ENCODE data around the gene ZNRF1.

Gene ZNRF1

GRCh38 chr16:75074920-75075687 lies 76.3 kb downstream of the ZNRF1 start:
- no peaks in the 10 kb centered on the region for H3K27me3 ChIP-seq (ENCODE audit: low read depth)
- no peaks in the 10 kb centered on the region for H3K36me3 ChIP-seq (replicated peaks)
- DNase-seq (ENCODE audit: low spot score in 2 of 2), result no peak
- H3K4me1 ChIP-seq, result peaks cover 4% of the 10 kb centered on the region; the same call in 1 of the 2 replicates
- H3K4me3 ChIP-seq, result no peak overlapping the region
- H3K9me3 ChIP-seq, result no peaks in the 10 kb centered on the region
- in situ Hi-C loops (cut with MboI; ENCODE audit: low sequenced_read_pairs), result no loop called here

- Histone ChIP-seq H3K9me3 (no peaks in the 10 kb centered on the region), H3K4me3 (no peak overlapping the region), H3K36me3 (replicated peaks) (no peaks in the 10 kb centered on the region), H3K4me1 (no peaks in the 10 kb centered on the region), H3K27me3 (ENCODE audit: low read depth) (no peaks in the 10 kb centered on the region)
- in situ Hi-C loops (cut with MboI; ENCODE audit: low sequenced_read_pairs), result no loop called here
- DNase-seq (ENCODE audit: low spot score in 2 of 2), result no peak
Observed at GRCh38 chr16:75075688-75076268, 77.0 kb downstream of the ZNRF1 start.

- DNase-seq (ENCODE audit: low spot score in 2 of 2), result no peak
- no peak overlapping the region for H3K4me3 ChIP-seq
- H3K9me3 ChIP-seq, result no peaks in the 10 kb centered on the region
- no peaks in the 10 kb centered on the region; the same call in 1 of the 2 replicates for H3K4me1 ChIP-seq
- in situ Hi-C loops (cut with MboI; ENCODE audit: low sequenced_read_pairs), result no loop called here
- H3K27me3 ChIP-seq (ENCODE audit: low read depth), result no peaks in the 10 kb centered on the region
- no peaks in the 10 kb centered on the region for H3K36me3 ChIP-seq (replicated peaks)
Observed at GRCh38 chr16:75078886-75079285, 80.1 kb downstream of the ZNRF1 start.

GRCh38 chr16:75079346-75079926 lies 80.6 kb downstream of the ZNRF1 start:
- Histone ChIP-seq H3K9me3 (no peaks in the 10 kb centered on the region), H3K27me3 (ENCODE audit: low read depth) (no peaks in the 10 kb centered on the region), H3K4me3 (no peak overlapping the region), H3K4me1 (no peaks in the 10 kb centered on the region; the same call in 1 of the 2 replicates), H3K36me3 (replicated peaks) (no peaks in the 10 kb centered on the region)
- in situ Hi-C loops (cut with MboI; ENCODE audit: low sequenced_read_pairs), result no loop called here
- DNase-seq (ENCODE audit: low spot score in 2 of 2), result no peak

GRCh38 chr16:75080205-75081029 lies 81.6 kb downstream of the ZNRF1 start:
- no peak overlapping the region for H3K4me3 ChIP-seq

GRCh38 chr16:75081179-75081859 lies 82.5 kb downstream of the ZNRF1 start:
- in situ Hi-C loops (cut with MboI; ENCODE audit: low sequenced_read_pairs), result no loop called here
- Histone ChIP-seq H3K4me1 (no peaks in the 10 kb centered on the region; the same call in 1 of the 2 replicates), H3K9me3 (no peaks in the 10 kb centered on the region), H3K4me3 (no peak overlapping the region), H3K36me3 (replicated peaks) (no peaks in the 10 kb centered on the region), H3K27me3 (ENCODE audit: low read depth) (no peaks in the 10 kb centered on the region)
- DNase-seq (ENCODE audit: low spot score in 2 of 2), result no peak

More at GRCh38 chr16:75080205-75081029, 81.6 kb downstream of the ZNRF1 start:
- Histone ChIP-seq H3K27me3 (ENCODE audit: low read depth) (no peaks in the 10 kb centered on the region), H3K36me3 (replicated peaks) (no peaks in the 10 kb centered on the region), H3K9me3 (no peaks in the 10 kb centered on the region), H3K4me1 (no peaks in the 10 kb centered on the region; the same call in 1 of the 2 replicates)
- DNase-seq (ENCODE audit: low spot score in 2 of 2), result no peak
- in situ Hi-C loops (cut with MboI; ENCODE audit: low sequenced_read_pairs), result no loop called here

GRCh38 chr16:75083813-75084212 lies 85.0 kb downstream of the ZNRF1 start:
- DNase-seq (ENCODE audit: low spot score in 2 of 2), result no peak
- H3K36me3 ChIP-seq (replicated peaks), result no peaks in the 10 kb centered on the region
- no peaks in the 10 kb centered on the region for H3K27me3 ChIP-seq (ENCODE audit: low read depth)
- no peaks in the 10 kb centered on the region for H3K9me3 ChIP-seq
- H3K4me3 ChIP-seq, result no peak overlapping the region
- H3K4me1 ChIP-seq, result no peaks in the 10 kb centered on the region; the same call in 1 of the 2 replicates
- in situ Hi-C loops (cut with MboI; ENCODE audit: low sequenced_read_pairs), result no loop called here

- Histone ChIP-seq H3K9me3 (no peaks in the 10 kb centered on the region), H3K36me3 (replicated peaks) (no peaks in the 10 kb centered on the region), H3K4me3 (no peak overlapping the region), H3K27me3 (ENCODE audit: low read depth) (no peaks in the 10 kb centered on the region), H3K4me1 (no peaks in the 10 kb centered on the region; the same call in 1 of the 2 replicates)
- DNase-seq (ENCODE audit: low spot score in 2 of 2), result no peak
- in situ Hi-C loops (cut with MboI; ENCODE audit: low sequenced_read_pairs), result no loop called here
Observed at GRCh38 chr16:75085556-75085955, 86.7 kb downstream of the ZNRF1 start.

- Histone ChIP-seq H3K9me3 (no peaks in the 10 kb centered on the region), H3K4me3 (no peak overlapping the region), H3K27me3 (ENCODE audit: low read depth) (no peaks in the 10 kb centered on the region), H3K36me3 (replicated peaks) (no peaks in the 10 kb centered on the region), H3K4me1 (no peaks in the 10 kb centered on the region; the same call in 1 of the 2 replicates)
- in situ Hi-C loops (cut with MboI; ENCODE audit: low sequenced_read_pairs), result no loop called here
- no peak for DNase-seq (ENCODE audit: low spot score in 2 of 2)
Observed at GRCh38 chr16:75086281-75086680, 87.5 kb downstream of the ZNRF1 start.

GRCh38 chr16:75086688-75087374 lies 88.0 kb downstream of the ZNRF1 start:
- in situ Hi-C loops (cut with MboI; ENCODE audit: low sequenced_read_pairs), result no loop called here
- H3K9me3 ChIP-seq, result no peaks in the 10 kb centered on the region
- no peaks in the 10 kb centered on the region for H3K27me3 ChIP-seq (ENCODE audit: low read depth)
- DNase-seq (ENCODE audit: low spot score in 2 of 2), result no peak
- no peaks in the 10 kb centered on the region for H3K4me1 ChIP-seq
- no peak overlapping the region for H3K4me3 ChIP-seq
- H3K36me3 ChIP-seq (replicated peaks), result no peaks in the 10 kb centered on the region

- no peaks in the 10 kb centered on the region for H3K27me3 ChIP-seq (ENCODE audit: low read depth)
- H3K36me3 ChIP-seq (replicated peaks), result no peaks in the 10 kb centered on the region
- no peaks in the 10 kb centered on the region for H3K4me1 ChIP-seq
- no peak for DNase-seq (ENCODE audit: low spot score in 2 of 2)
- no peak overlapping the region for H3K4me3 ChIP-seq
- in situ Hi-C loops (cut with MboI; ENCODE audit: low sequenced_read_pairs), result no loop called here
- H3K9me3 ChIP-seq, result no peaks in the 10 kb centered on the region
Observed at GRCh38 chr16:75087375-75087979, 88.7 kb downstream of the ZNRF1 start.

GRCh38 chr16:75088216-75088615 lies 89.4 kb downstream of the ZNRF1 start:
- H3K4me1 ChIP-seq, result no peaks in the 10 kb centered on the region
- no peaks in the 10 kb centered on the region for H3K9me3 ChIP-seq
- DNase-seq (ENCODE audit: low spot score in 2 of 2), result no peak
- no peak overlapping the region for H3K4me3 ChIP-seq
- H3K36me3 ChIP-seq (replicated peaks), result no peaks in the 10 kb centered on the region
- in situ Hi-C loops (cut with MboI; ENCODE audit: low sequenced_read_pairs), result no loop called here
- no peaks in the 10 kb centered on the region for H3K27me3 ChIP-seq (ENCODE audit: low read depth)
